Loucy (cell line): ENCODE measurements around the gene MAML3.

ENCODE experiments used
- H2AFZ ChIP-seq: fragments of 200-600 bp; sonication (generic); 2 replicates; pipeline ENCODE4 v1.6.0; 2016; ENCODE audit warnings: antibody characterized with exemption, mild to moderate bottlenecking, low read length, moderate library complexity
- H3F3A ChIP-seq: fragments of 200-600 bp; 2 replicates; pipeline ENCODE4 v1.6.0; 2016; ENCODE audit warnings: antibody characterized with exemption, low read depth, mild to moderate bottlenecking
- H3K27me3 ChIP-seq: fragments of 200-600 bp; sonication (generic); 2 replicates; pipeline ENCODE4 v1.6.1; 2014; ENCODE audit warnings: low read length, mild to moderate bottlenecking; ENCODE audit not compliant: insufficient read depth, poor library complexity, severe bottlenecking
- H3K36me3 ChIP-seq: fragments of 200-600 bp; sonication (generic); 2 replicates; pipeline ENCODE4 v1.6.1; 2016; ENCODE audit warnings: low read length; ENCODE audit not compliant: insufficient read depth
- H3K4me1 ChIP-seq: fragments of 200-600 bp; sonication (generic); 2 replicates; pipeline ENCODE4 v1.5.1; 2014; ENCODE audit warnings: low read length, mild to moderate bottlenecking; ENCODE audit not compliant: insufficient read depth, poor library complexity, severe bottlenecking
- H3K4me2 ChIP-seq: fragments of 200-600 bp; sonication (generic); 2 replicates; pipeline ENCODE4 v1.6.0; 2014; ENCODE audit warnings: antibody characterized with exemption, low read length, low read depth, mild to moderate bottlenecking; ENCODE audit not compliant: poor library complexity, severe bottlenecking
- H3K4me3 ChIP-seq: fragments of 200-600 bp; sonication (generic); 2 replicates; pipeline ENCODE4 v1.5.1; 2014; ENCODE audit warnings: low read length, mild to moderate bottlenecking, mixed read lengths; ENCODE audit not compliant: poor library complexity, severe bottlenecking
- H3K79me2 ChIP-seq: fragments of 200-600 bp; sonication (generic); 2 replicates; pipeline ENCODE4 v1.6.1; 2014; ENCODE audit warnings: low read length; ENCODE audit not compliant: insufficient read depth
- H3K9ac ChIP-seq: fragments of 200-600 bp; sonication (generic); 2 replicates; pipeline ENCODE4 v1.6.0; 2014; ENCODE audit warnings: mild to moderate bottlenecking, low read depth, low read length, moderate library complexity; ENCODE audit not compliant: poor library complexity, severe bottlenecking
- H3K9me2 ChIP-seq: fragments of 200-600 bp; sonication (generic); replicated peaks from 2 replicates; pipeline ENCODE4 v1.6.1; 2016; ENCODE audit warnings: low read depth, low read length, mixed read lengths
- H3K9me3 ChIP-seq: fragments of 200-600 bp; sonication (generic); 2 replicates; pipeline ENCODE4 v1.6.1; 2014; ENCODE audit warnings: mild to moderate bottlenecking, antibody characterized with exemption, low read length, low read depth; ENCODE audit not compliant: insufficient read depth
- H4K20me1 ChIP-seq: fragments of 200-600 bp; sonication (generic); 2 replicates; pipeline ENCODE4 v1.6.0; 2014; ENCODE audit warnings: antibody characterized with exemption, low read length, mild to moderate bottlenecking; ENCODE audit not compliant: insufficient read depth, poor library complexity, severe bottlenecking
- CTCF ChIP-seq: fragments of 200-600 bp; sonication (generic); conservative IDR thresholded peaks from 2 replicates; pipeline ENCODE4 v1.5.1; 2014; ENCODE audit warnings: mild to moderate bottlenecking, antibody characterized with exemption, low read length
- EZH2phosphoT487 ChIP-seq: fragments of 200-600 bp; IDR thresholded peaks from 2 replicates; pipeline ENCODE4 v1.6.1; 2018; ENCODE audit warnings: antibody characterized with exemption, mild to moderate bottlenecking, moderate library complexity, borderline replicate concordance

MAML3 gene

GRCh38 chr4:140153419-140153717, 616 bp downstream of the MAML3 start:
- peaks cover 33% of the 10 kb centered on the region for H3K79me2 ChIP-seq
- peaks cover 6% of the 10 kb centered on the region for H3F3A ChIP-seq
- H4K20me1 ChIP-seq: peaks cover 7% of the 10 kb centered on the region
- H3K9me2 ChIP-seq: no peaks in the 10 kb centered on the region
- peak overlapping the region; percentile 97 for H3K9ac ChIP-seq
- TF ChIP-seq CTCF (no peak), EZH2phosphoT487 (no peak)
- no peaks in the 10 kb centered on the region for H3K9me3 ChIP-seq
- no peaks in the 10 kb centered on the region for H3K27me3 ChIP-seq
- H3K4me3 ChIP-seq: peak overlapping the region; percentile 98
- peaks cover 50% of the 10 kb centered on the region for H3K4me1 ChIP-seq
- peak overlapping the region; percentile 38; the same call in 1 of the 2 replicates for H2AFZ ChIP-seq
- no peaks in the 10 kb centered on the region for H3K36me3 ChIP-seq
- H3K4me2 ChIP-seq: peak overlapping the region; percentile 94

- H3K4me2 ChIP-seq: peak overlapping the region; percentile 94
- H4K20me1 ChIP-seq: peaks cover 7% of the 10 kb centered on the region
- H3K27me3 ChIP-seq: no peaks in the 10 kb centered on the region
- peak overlapping the region; percentile 97 for H3K9ac ChIP-seq
- TF ChIP-seq CTCF (no peak), EZH2phosphoT487 (no peak)
- H3K36me3 ChIP-seq: no peaks in the 10 kb centered on the region
- peak overlapping the region; percentile 98 for H3K4me3 ChIP-seq
- H3F3A ChIP-seq: peaks cover 6% of the 10 kb centered on the region
- peak overlapping the region; percentile 38; the same call in 1 of the 2 replicates for H2AFZ ChIP-seq
- H3K79me2 ChIP-seq: peaks cover 38% of the 10 kb centered on the region
- H3K9me3 ChIP-seq: no peaks in the 10 kb centered on the region
- no peaks in the 10 kb centered on the region for H3K9me2 ChIP-seq
- H3K4me1 ChIP-seq: peaks cover 55% of the 10 kb centered on the region
Measured at GRCh38 chr4:140152751-140153418, 1.1 kb downstream of the MAML3 start.

- Histone ChIP-seq H4K20me1 (peaks cover 7% of the 10 kb centered on the region), H2AFZ (peak overlapping the region; percentile 57; the same call in 1 of the 2 replicates), H3K4me3 (peak overlapping the region; percentile 98), H3K9me3 (no peaks in the 10 kb centered on the region), H3K9me2 (no peaks in the 10 kb centered on the region), H3K79me2 (peaks cover 45% of the 10 kb centered on the region), H3K27me3 (no peaks in the 10 kb centered on the region), H3K9ac (peak overlapping the region; percentile 97), H3K4me2 (peak overlapping the region; percentile 94), H3K4me1 (peaks cover 58% of the 10 kb centered on the region), H3F3A (peaks cover 6% of the 10 kb centered on the region), H3K36me3 (no peaks in the 10 kb centered on the region)
- TF ChIP-seq CTCF (peak; percentile 42), EZH2phosphoT487 (no peak)
Measured at GRCh38 chr4:140152013-140152703, 1.8 kb downstream of the MAML3 start.
